Esophagus muscularis mucosa (tissue), 4 donors: ENCODE measurements around the gene SLC7A8. TPM values are rescaled to one million over a fixed set of nuclear protein-coding genes. Genes with fewer than 3 reads are reported as not detected.

Experiments used
- DNase-seq: peaks from one replicate; pipeline ENCODE4 v3.0.0-alpha.2; 2017; ENCODE audit errors: extremely low spot score
- H3K27ac ChIP-seq, 4 donors: fragments of 200-600 bp; sonication (generic); replicated peaks in 1 of 4; 1 replicate in 3 of 4; 2 replicates in 1 of 4; pipeline ENCODE4 v1.5.1; 2016 to 2019; ENCODE audit warnings: mild to moderate bottlenecking in 1 of 4
- H3K27me3 ChIP-seq, 4 donors: fragments of 200-600 bp; sonication (generic); one replicate each; pipeline versions ENCODE4 v1.5.1 to v1.6.0; 2016 to 2019
- H3K36me3 ChIP-seq, 4 donors: fragments of 200-600 bp; sonication (generic); one replicate each; pipeline ENCODE4 v1.5.1; 2016 to 2019
- H3K4me1 ChIP-seq, 4 donors: fragments of 200-600 bp; sonication (generic); one replicate each; pipeline ENCODE4 v1.5.1; 2016 to 2019
- H3K4me3 ChIP-seq, 4 donors: fragments of 200-600 bp; sonication (generic); 1 replicate in 2 of 4; 2 replicates in 2 of 4; pipeline ENCODE4 v1.5.1; 2016 to 2019; ENCODE audit warnings: mild to moderate bottlenecking in 4 of 4, moderate library complexity in 1 of 4
- H3K9me3 ChIP-seq, 4 donors: fragments of 200-600 bp; sonication (generic); 1 replicate in 3 of 4; 2 replicates in 1 of 4; pipeline ENCODE4 v1.5.1; 2016 to 2019
- CTCF ChIP-seq, 3 experiments: fragments of 200-600 bp in 2 of 3; fragments of 450-650 bp in 1 of 3; sonication (generic) in 2 of 3; IDR thresholded peaks; one replicate each; pipeline ENCODE4 v1.5.1; 2017 to 2019; ENCODE audit warnings: antibody characterized with exemption in 3 of 3, mild to moderate bottlenecking in 2 of 3, moderate library complexity in 1 of 3
- EP300 ChIP-seq: sonication (generic); formaldehyde crosslinking; IDR thresholded peaks from one replicate; pipeline ENCODE4 v1.6.1; 2017; ENCODE audit warnings: antibody characterized with exemption
- POLR2A ChIP-seq: fragments of 450-650 bp; IDR thresholded peaks from one replicate; pipeline ENCODE4 v1.6.1; 2017; ENCODE audit warnings: antibody characterized with exemption, moderate library complexity, mild to moderate bottlenecking, low read depth
- POLR2AphosphoS5 ChIP-seq, 2 donors: sonication (generic); formaldehyde crosslinking; IDR thresholded peaks; one replicate each; pipeline ENCODE4 v1.6.1; 2017; ENCODE audit warnings: antibody characterized with exemption in 2 of 2
- WGBS: methylation state at CpG from one replicate; pipeline ENCODE4 v1.1.5; 2018; 5-methylcytosine and 5-hydroxymethylcytosine counted together
- intact Hi-C: fragments of 100-400 bp; cut with DNase I; formaldehyde crosslinking; loops from one replicate; pipeline ENCODE4 v1.15.1; 2023
- total RNA-seq, 4 donors: library from RNA; depleted of rRNA; stranded (reverse); fragments of >200 nt; gene quantifications; one replicate each; pipeline versions ENCODE4 v1.1.0 to v1.2.1, GENCODE V29; 2016

SLC7A8 gene
- total RNA-seq, 4 donors from 2014 or later, result 19.5 to 48.3 (median 32.5) TPM

- Histone ChIP-seq H3K4me1 (peaks cover 10 to 17% (median 16%) of the 10 kb centered on the region in 4 donors), H3K9me3 (no peaks in the 10 kb centered on the region), H3K27me3 (peaks cover 0 to 45% (median 0%) of the 10 kb centered on the region in 4 donors), H3K27ac (no peak within 1 kb of the TSS), H3K4me3 (no peak within 1 kb of the TSS), H3K36me3 (no peaks in the 10 kb centered on the region)
- WGBS, result 63% methylated on average over 7 of the region's 32 CpGs
- intact Hi-C loops, result no loop called here
- no peak for DNase-seq
- TF ChIP-seq POLR2AphosphoS5 (IDR thresholded peaks at IDR 0.05), result no peak
- TF ChIP-seq EP300, result no peak
- no peak for TF ChIP-seq CTCF (IDR thresholded peaks at IDR 0.05)
- TF ChIP-seq POLR2A, result no peak
These were observed 64.7 kb downstream of the SLC7A8 start, which contains the start of gene CEBPE for GRCh38 chr14:23118506-23119362. Gene CEBPE (minus strand): TSS chr14:23119255. CDS start chr14:23119091, 164 bp downstream.

- no peak overlapping the region for H3K27ac ChIP-seq
- no peak overlapping the region for H3K4me3 ChIP-seq
- H3K36me3 ChIP-seq, result no peaks in the 10 kb centered on the region
- no peak for TF ChIP-seq POLR2A
- TF ChIP-seq CTCF (IDR thresholded peaks at IDR 0.05), result no peak
- no peak for TF ChIP-seq POLR2AphosphoS5 (IDR thresholded peaks at IDR 0.05)
- TF ChIP-seq EP300, result no peak
- 92% methylated on average over 23 of the region's 32 CpGs for WGBS
- H3K9me3 ChIP-seq, result no peaks in the 10 kb centered on the region
- peaks cover 8 to 20% (median 10%) of the 10 kb centered on the region in 4 donors for H3K4me1 ChIP-seq
- intact Hi-C loops, result no loop called here
- no peak for DNase-seq
- H3K27me3 ChIP-seq, result peaks cover 0 to 56% (median 0%) of the 10 kb centered on the region in 4 donors
These were observed 66.0 kb downstream of the SLC7A8 start for GRCh38 chr14:23117371-23118020.

- Histone ChIP-seq H3K4me3 (no peak overlapping the region), H3K36me3 (no peaks in the 10 kb centered on the region), H3K9me3 (no peaks in the 10 kb centered on the region), H3K27me3 (peaks cover 0 to 58% (median 0%) of the 10 kb centered on the region in 4 donors), H3K4me1 (peaks cover under 1 to 7% (median 1%) of the 10 kb centered on the region in 4 donors), H3K27ac (no peak overlapping the region)
- 90% methylated on average over 5 of the region's 5 CpGs for WGBS
- TF ChIP-seq POLR2A (no peak), EP300 (no peak), CTCF (IDR thresholded peaks at IDR 0.05) (no peak), POLR2AphosphoS5 (IDR thresholded peaks at IDR 0.05) (no peak)
- intact Hi-C loops, result no loop called here
- DNase-seq, result no peak
These were observed 67.5 kb downstream of the SLC7A8 start for GRCh38 chr14:23115918-23116317.

- DNase-seq, result no peak
- 65% methylated on average over 7 of the region's 10 CpGs for WGBS
- intact Hi-C loops, result no loop called here
- H3K27me3 ChIP-seq, result peaks cover 0 to 58% (median 0%) of the 10 kb centered on the region in 4 donors
- no peak overlapping the region for H3K4me3 ChIP-seq
- H3K27ac ChIP-seq, result no peak overlapping the region
- H3K36me3 ChIP-seq, result no peaks in the 10 kb centered on the region
- H3K9me3 ChIP-seq, result no peaks in the 10 kb centered on the region
- TF ChIP-seq CTCF (IDR thresholded peaks at IDR 0.05) (no peak), POLR2A (no peak), POLR2AphosphoS5 (IDR thresholded peaks at IDR 0.05) (no peak), EP300 (no peak)
- peaks cover 0 to 6% (median 0%) of the 10 kb centered on the region in 4 donors for H3K4me1 ChIP-seq
These were observed 68.3 kb downstream of the SLC7A8 start for GRCh38 chr14:23115039-23115731.
